ENCODE measurements around the gene TBC1D10A. TPM values are rescaled to one million over a fixed set of nuclear protein-coding genes. Genes with fewer than 3 reads are reported as not detected.

Gene TBC1D10A
- total RNA-seq, 1 experiment from 2014 or later, result 12.6 TPM

DNA sequence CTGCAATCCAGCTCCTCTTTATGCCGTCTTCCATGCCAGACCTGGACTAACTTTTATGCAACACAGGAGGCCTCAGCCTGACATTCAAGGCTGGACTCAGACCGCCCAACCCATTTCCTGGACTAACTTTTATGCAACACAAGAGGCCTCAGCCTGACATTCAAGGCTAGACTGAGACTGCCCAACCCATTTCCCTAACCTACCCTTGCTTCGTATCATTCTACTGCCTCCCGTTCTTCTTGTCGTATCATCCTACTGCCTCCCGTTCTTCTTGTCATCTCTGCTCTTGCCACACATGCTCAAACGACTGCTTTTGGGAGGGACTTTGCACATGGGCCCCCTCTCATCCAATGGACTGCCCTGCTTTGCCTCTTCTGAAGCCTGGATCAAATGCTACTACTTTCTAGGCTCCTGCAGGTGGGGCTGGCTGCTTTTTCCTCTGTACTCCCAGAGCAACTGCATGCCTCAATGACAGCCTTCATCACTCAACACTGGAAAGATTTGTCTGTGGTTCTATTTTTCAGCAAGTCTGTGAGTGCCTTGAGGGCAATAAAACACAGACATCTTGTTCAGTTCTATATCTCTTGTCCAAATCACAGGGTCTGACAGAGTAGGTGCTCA lies 7.8 kb downstream of the TBC1D10A start:
- H3K79me2 ChIP-seq (ENCODE audit: low read length), result peaks cover 52% of the 10 kb centered on the region
- no peak overlapping the region for H3K9ac ChIP-seq (ENCODE audit: low read length)
- peaks cover 11% of the 10 kb centered on the region for H3K4me1 ChIP-seq (ENCODE audit: insufficient read depth, low read length)
- BruUV-seq (replicated peaks), result no TSS peak
- H3K27ac ChIP-seq (ENCODE audit: low read length), result no peak overlapping the region
- intact Hi-C loops (cut with micrococcal nuclease), result no loop called here
- no peaks in the 10 kb centered on the region for H3K9me3 ChIP-seq (ENCODE audit: low read length)
- ChIA-PET POLR2A (ENCODE audit: unreplicated experiment) (no interaction called here), CTCF (no interaction called here)
- H4K20me1 ChIP-seq (ENCODE audit: low read length), result no peaks in the 10 kb centered on the region
- H3K27me3 ChIP-seq (ENCODE audit: low read length), result no peaks in the 10 kb centered on the region
- no peaks in the 10 kb centered on the region for H3K36me3 ChIP-seq (ENCODE audit: low read depth, low read length)
- ATAC-seq, result no peak
- H3K9me2 ChIP-seq (replicated peaks; ENCODE audit: low read length), result no peaks in the 10 kb centered on the region
- no peaks in the 10 kb centered on the region for H3F3A ChIP-seq (ENCODE audit: low read length, unreplicated experiment)
- DNase-seq, result no peak
- H3K4me3 ChIP-seq (ENCODE audit: low read length), result no peak overlapping the region
- TF ChIP-seq, protein P1, sequence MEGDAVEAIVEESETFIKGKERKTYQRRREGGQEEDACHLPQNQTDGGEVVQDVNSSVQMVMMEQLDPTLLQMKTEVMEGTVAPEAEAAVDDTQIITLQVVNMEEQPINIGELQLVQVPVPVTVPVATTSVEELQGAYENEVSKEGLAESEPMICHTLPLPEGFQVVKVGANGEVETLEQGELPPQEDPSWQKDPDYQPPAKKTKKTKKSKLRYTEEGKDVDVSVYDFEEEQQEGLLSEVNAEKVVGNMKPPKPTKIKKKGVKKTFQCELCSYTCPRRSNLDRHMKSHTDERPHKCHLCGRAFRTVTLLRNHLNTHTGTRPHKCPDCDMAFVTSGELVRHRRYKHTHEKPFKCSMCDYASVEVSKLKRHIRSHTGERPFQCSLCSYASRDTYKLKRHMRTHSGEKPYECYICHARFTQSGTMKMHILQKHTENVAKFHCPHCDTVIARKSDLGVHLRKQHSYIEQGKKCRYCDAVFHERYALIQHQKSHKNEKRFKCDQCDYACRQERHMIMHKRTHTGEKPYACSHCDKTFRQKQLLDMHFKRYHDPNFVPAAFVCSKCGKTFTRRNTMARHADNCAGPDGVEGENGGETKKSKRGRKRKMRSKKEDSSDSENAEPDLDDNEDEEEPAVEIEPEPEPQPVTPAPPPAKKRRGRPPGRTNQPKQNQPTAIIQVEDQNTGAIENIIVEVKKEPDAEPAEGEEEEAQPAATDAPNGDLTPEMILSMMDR (conservative IDR thresholded peaks at IDR 0.05; ENCODE audit: low read depth, low read length), result no peak
- TF ChIP-seq EZH2 (IDR thresholded peaks at IDR 0.05; ENCODE audit: low read length, unreplicated experiment) (no peak), EZH2phosphoT487 (IDR thresholded peaks at IDR 0.05; ENCODE audit: borderline replicate concordance, low read length) (no peak)
- no peak overlapping the region for H3K4me2 ChIP-seq (ENCODE audit: low read length)
- H2AFZ ChIP-seq (ENCODE audit: low read length), result no peak overlapping the region

- CTCF ChIA-PET, result no interaction called here
- Histone ChIP-seq H3K79me2 (ENCODE audit: low read length) (peaks cover 49% of the 10 kb centered on the region), H4K20me1 (ENCODE audit: low read length) (no peaks in the 10 kb centered on the region), H3K27me3 (ENCODE audit: low read length) (no peaks in the 10 kb centered on the region), H3K9ac (ENCODE audit: low read length) (no peak overlapping the region), H3K4me1 (ENCODE audit: insufficient read depth, low read length) (peaks cover 18% of the 10 kb centered on the region), H3K9me3 (ENCODE audit: low read length) (no peaks in the 10 kb centered on the region), H3K36me3 (ENCODE audit: low read depth, low read length) (no peaks in the 10 kb centered on the region), H3K9me2 (replicated peaks; ENCODE audit: low read length) (no peaks in the 10 kb centered on the region), H2AFZ (ENCODE audit: low read length) (no peak overlapping the region), H3K27ac (ENCODE audit: low read length) (no peak overlapping the region), H3F3A (ENCODE audit: low read length, unreplicated experiment) (no peaks in the 10 kb centered on the region), H3K4me3 (ENCODE audit: low read length) (no peak overlapping the region), H3K4me2 (ENCODE audit: low read length) (no peak overlapping the region)
- intact Hi-C loops (cut with micrococcal nuclease), result no loop called here
- ATAC-seq (no peak), DNase-seq (no peak)
- no TSS peak for BruUV-seq (replicated peaks)
- TF ChIP-seq EZH2 (IDR thresholded peaks at IDR 0.05; ENCODE audit: low read length, unreplicated experiment), result no peak
- TF ChIP-seq, protein P1 (conservative IDR thresholded peaks at IDR 0.05; ENCODE audit: low read depth, low read length), result no peak
- no peak for TF ChIP-seq EZH2phosphoT487 (IDR thresholded peaks at IDR 0.05; ENCODE audit: borderline replicate concordance, low read length)
- POLR2A ChIA-PET (ENCODE audit: unreplicated experiment), result no interaction called here
These were observed 9.0 kb downstream of the TBC1D10A start for GRCh38 chr22:30317778-30318177.

DNA sequence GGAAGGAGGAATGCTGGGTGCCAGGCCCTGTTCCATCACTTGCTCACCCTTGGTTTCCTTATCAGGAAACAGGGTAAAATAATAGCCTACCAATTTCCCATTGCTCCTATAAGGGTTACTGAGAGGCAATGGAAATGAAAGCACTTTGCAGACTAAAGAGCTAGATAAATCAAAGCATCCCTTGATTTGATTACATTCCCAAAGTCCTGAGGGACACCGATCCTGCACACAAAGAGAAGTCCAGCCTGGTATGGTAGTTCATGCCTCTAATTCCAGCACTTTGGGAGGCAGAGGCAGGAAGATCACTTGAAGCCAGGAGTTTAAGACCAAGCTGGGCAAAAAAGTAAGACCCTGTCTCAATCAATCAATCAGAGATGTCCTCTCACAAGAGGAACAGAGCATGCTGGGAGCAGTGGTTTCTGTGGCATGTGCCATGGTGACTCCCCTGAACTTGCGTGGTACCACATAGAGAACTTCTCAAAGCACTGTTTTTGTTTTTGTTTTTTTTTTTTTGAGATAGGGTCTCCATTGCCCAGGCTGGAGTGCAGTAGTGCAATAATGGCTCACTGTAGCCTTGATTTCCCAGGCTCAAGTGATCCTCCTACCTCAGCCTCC lies 10.7 kb downstream of the TBC1D10A start:
- H3K9ac ChIP-seq (ENCODE audit: low read length), result no peak overlapping the region
- H3K4me1 ChIP-seq (ENCODE audit: insufficient read depth, low read length), result peaks cover 35% of the 10 kb centered on the region
- ChIA-PET CTCF (no interaction called here), POLR2A (ENCODE audit: unreplicated experiment) (no interaction called here)
- ATAC-seq (no peak), DNase-seq (no peak)
- no peaks in the 10 kb centered on the region for H3K27me3 ChIP-seq (ENCODE audit: low read length)
- intact Hi-C loops (cut with micrococcal nuclease), result no loop called here
- H3F3A ChIP-seq (ENCODE audit: low read length, unreplicated experiment), result no peaks in the 10 kb centered on the region
- no peaks in the 10 kb centered on the region for H3K36me3 ChIP-seq (ENCODE audit: low read depth, low read length)
- BruUV-seq (replicated peaks), result no TSS peak
- H2AFZ ChIP-seq (ENCODE audit: low read length), result no peak overlapping the region
- no peak overlapping the region for H3K4me3 ChIP-seq (ENCODE audit: low read length)
- peaks cover 60% of the 10 kb centered on the region for H3K79me2 ChIP-seq (ENCODE audit: low read length)
- no peak for TF ChIP-seq EZH2phosphoT487 (IDR thresholded peaks at IDR 0.05; ENCODE audit: borderline replicate concordance, low read length)
- TF ChIP-seq EZH2 (IDR thresholded peaks at IDR 0.05; ENCODE audit: low read length, unreplicated experiment), result no peak
- TF ChIP-seq, protein P1 (conservative IDR thresholded peaks at IDR 0.05; ENCODE audit: low read depth, low read length), result no peak
- no peak overlapping the region for H3K4me2 ChIP-seq (ENCODE audit: low read length)
- no peaks in the 10 kb centered on the region for H4K20me1 ChIP-seq (ENCODE audit: low read length)
- H3K27ac ChIP-seq (ENCODE audit: low read length), result no peak overlapping the region
- no peaks in the 10 kb centered on the region for H3K9me3 ChIP-seq (ENCODE audit: low read length)
- no peaks in the 10 kb centered on the region for H3K9me2 ChIP-seq (replicated peaks; ENCODE audit: low read length)

Measured in PC-3 (cell line).